Endothelial cell of coronary artery (primary cell): ENCODE data around the gene MTHFS. TPM values are rescaled to one million over a fixed set of nuclear protein-coding genes. Genes with fewer than 3 reads are reported as not detected.

Experiments used
- total RNA-seq: library from RNA; depleted of rRNA; stranded (reverse); fragments of >200 nt; gene quantifications from 2 replicates; pipeline ENCODE4 v1.2.3, GENCODE V29; 2014

MTHFS gene
- 13.5 and 16.3 TPM in 2 replicates for total RNA-seq

DNA sequence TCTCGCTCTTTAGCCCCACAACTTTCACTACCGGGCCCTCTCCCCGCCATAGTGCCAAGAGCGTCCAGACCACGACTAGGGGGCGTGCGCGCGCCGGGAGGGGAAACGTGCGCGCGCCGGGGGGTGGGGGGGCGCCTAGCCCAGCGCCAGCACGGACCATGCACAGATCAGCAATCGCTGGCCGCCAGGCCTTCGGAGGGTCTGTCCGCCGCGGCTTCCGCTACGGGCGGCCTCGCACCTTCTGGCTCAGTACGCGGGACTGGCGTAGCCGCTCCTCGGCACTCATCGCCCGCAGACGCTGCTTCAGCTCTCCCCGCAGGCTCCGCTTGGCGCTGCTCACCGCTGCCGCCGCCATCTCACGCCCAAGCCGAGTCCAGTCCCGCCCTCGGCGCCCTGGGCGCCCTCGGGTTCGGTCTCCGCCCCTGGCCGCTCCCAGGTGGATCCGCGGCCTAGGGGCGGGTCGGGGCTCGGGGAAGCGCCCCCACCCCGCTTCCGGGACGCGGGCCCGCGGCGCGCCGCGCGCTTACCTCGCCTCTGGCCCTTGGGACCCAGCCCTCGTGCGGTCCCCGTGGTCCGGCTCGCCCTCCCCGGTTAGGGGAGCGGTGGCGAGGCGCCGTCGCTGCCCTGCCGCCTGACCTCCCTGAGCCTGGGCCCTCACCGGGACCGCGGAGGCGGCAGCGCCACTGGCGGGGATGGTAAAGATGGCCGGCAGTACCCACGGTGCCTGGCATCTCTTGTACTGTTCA lies at the start of gene MTHFS:
TSS of gene MTHFS (minus strand) at position 381 of the 746 bp plus-strand sequence. CDS start at position 355, 26 bp downstream.

Other genes starting within 250 kb of the MTHFS start
- 0.19 and 2.3 TPM in 2 replicates for gene BCL2A1, start 74.2 kb upstream of the MTHFS start, total RNA-seq
- 155 and 169 TPM in 2 replicates for gene ZFAND6, start 162.7 kb upstream of the MTHFS start, total RNA-seq